HG02763 (cell line): Measurements from ENCODE around the gene SLC12A7.
"Not testable (repeated sequence)": the region's sequence is repeated elsewhere in the genome, so short reads cannot be mapped to it uniquely, and the experiment has no call there.

Experiments used
- ATAC-seq: cut with Tn5 transposase; IDR thresholded peaks from one replicate; pipeline ENCODE4 v1.9.1; 2021; ENCODE audit warnings: mild to moderate bottlenecking, moderate library complexity; ENCODE audit not compliant: unreplicated experiment

SLC12A7 gene

GRCh38 chr5:1127959-1128785, 16.3 kb upstream of the SLC12A7 start:
- no peak for ATAC-seq

GRCh38 chr5:1125695-1126094, 13.8 kb upstream of the SLC12A7 start:
- not testable (repeated sequence) for ATAC-seq

- no peak for ATAC-seq
Measured at GRCh38 chr5:1125030-1125357, 13.1 kb upstream of the SLC12A7 start.

- no peak for ATAC-seq
Measured at GRCh38 chr5:1124205-1125029, 12.6 kb upstream of the SLC12A7 start.

GRCh38 chr5:1123418-1124147, 11.7 kb upstream of the SLC12A7 start:
- no peak for ATAC-seq

- no peak for ATAC-seq
Measured at GRCh38 chr5:1122511-1123294, 10.8 kb upstream of the SLC12A7 start.

GRCh38 chr5:1121891-1122290, 10.0 kb upstream of the SLC12A7 start:
- no peak for ATAC-seq

GRCh38 chr5:1121044-1121443, 9.2 kb upstream of the SLC12A7 start:
- no peak for ATAC-seq

GRCh38 chr5:1120236-1120999, 8.6 kb upstream of the SLC12A7 start:
- no peak for ATAC-seq

GRCh38 chr5:1119312-1119831, 7.5 kb upstream of the SLC12A7 start:
- no peak for ATAC-seq

GRCh38 chr5:1118738-1119137, 6.9 kb upstream of the SLC12A7 start:
- no peak for ATAC-seq

GRCh38 chr5:1118231-1118698, 6.4 kb upstream of the SLC12A7 start:
- no peak for ATAC-seq

GRCh38 chr5:1116977-1117376, 5.1 kb upstream of the SLC12A7 start:
- no peak for ATAC-seq

GRCh38 chr5:1116109-1116740, 4.4 kb upstream of the SLC12A7 start:
- no peak for ATAC-seq

- ATAC-seq: no peak
Measured at GRCh38 chr5:1115123-1115815, 3.4 kb upstream of the SLC12A7 start.

- ATAC-seq: no peak
Measured at GRCh38 chr5:1113805-1114586, 2.1 kb upstream of the SLC12A7 start.

- no peak for ATAC-seq
Measured at GRCh38 chr5:1113332-1113690, 1.4 kb upstream of the SLC12A7 start.
